Duodenal mucosa (tissue), 2 donors: Measurements from ENCODE around the gene USP17L28.
"Not testable (repeated sequence)": the region's sequence is repeated elsewhere in the genome, so short reads cannot be mapped to it uniquely, and the experiment has no call there.

ENCODE experiments used
- H3K27ac ChIP-seq: one replicate; pipeline ENCODE4 v1.7.0; 2013; ENCODE audit warnings: low read depth, low read length
- H3K27me3 ChIP-seq, 2 donors: one replicate each; pipeline ENCODE4 v1.7.0; 2013; ENCODE audit warnings: low read length in 2 of 2, control low read depth in 1 of 2; ENCODE audit not compliant: insufficient read depth in 2 of 2, control insufficient read depth in 1 of 2
- H3K36me3 ChIP-seq, 2 donors: one replicate each; pipeline ENCODE4 v1.7.0; 2013; ENCODE audit warnings: low read length in 2 of 2, control low read depth in 1 of 2; ENCODE audit not compliant: insufficient read depth in 2 of 2, control insufficient read depth in 1 of 2
- H3K4me1 ChIP-seq, 2 donors: one replicate each; pipeline ENCODE4 v1.7.0; 2013; ENCODE audit warnings: low read length in 2 of 2, control low read depth in 1 of 2; ENCODE audit not compliant: insufficient read depth in 2 of 2, control insufficient read depth in 1 of 2
- H3K4me3 ChIP-seq, 2 donors: one replicate each; pipeline ENCODE4 v1.7.0; 2013; ENCODE audit warnings: low read length in 2 of 2, low read depth in 1 of 2
- H3K9ac ChIP-seq, 2 donors: one replicate each; pipeline ENCODE4 v1.7.0; 2013; ENCODE audit warnings: low read length in 2 of 2, low read depth in 1 of 2
- H3K9me3 ChIP-seq, 2 donors: one replicate each; pipeline ENCODE4 v1.7.0; 2013; ENCODE audit warnings: low read length in 2 of 2, control low read depth in 1 of 2; ENCODE audit not compliant: control insufficient read depth in 1 of 2

The USP17L28 gene

GRCh38 chr4:9348593-9348992 lies at the start of gene USP17L28:
TSS of gene USP17L28 (plus strand) at chr4:9348893. CDS start at chr4:9348893, 0 bp downstream.
- H3K9me3 ChIP-seq, H3K36me3 ChIP-seq, H3K27me3 ChIP-seq, H3K27ac ChIP-seq, H3K4me3 ChIP-seq, H3K9ac ChIP-seq, H3K4me1 ChIP-seq: not testable (repeated sequence)

GRCh38 chr4:9324191-9324590 lies 24.5 kb upstream of the USP17L28 start:
- H3K36me3 ChIP-seq, H3K9ac ChIP-seq, H3K4me3 ChIP-seq, H3K9me3 ChIP-seq, H3K27ac ChIP-seq, H3K4me1 ChIP-seq, H3K27me3 ChIP-seq: not testable (repeated sequence)

GRCh38 chr4:9324865-9325264 lies 23.8 kb upstream of the USP17L28 start, which contains the start of gene USP17L24:
TSS of gene USP17L24 (plus strand) at chr4:9325165. CDS start at chr4:9325165, 0 bp downstream.
- H3K36me3 ChIP-seq, H3K9me3 ChIP-seq, H3K4me3 ChIP-seq, H3K4me1 ChIP-seq, H3K27ac ChIP-seq, H3K27me3 ChIP-seq, H3K9ac ChIP-seq: not testable (repeated sequence)

GRCh38 chr4:9329611-9330010 lies 19.1 kb upstream of the USP17L28 start, which contains the start of gene USP17L25:
TSS of gene USP17L25 (plus strand) at chr4:9329911. CDS start at chr4:9329911, 0 bp downstream.
- H3K36me3 ChIP-seq, H3K27ac ChIP-seq, H3K4me3 ChIP-seq, H3K27me3 ChIP-seq, H3K4me1 ChIP-seq, H3K9me3 ChIP-seq, H3K9ac ChIP-seq: not testable (repeated sequence)

GRCh38 chr4:9334358-9334757 lies 14.3 kb upstream of the USP17L28 start, which contains the start of gene USP17L26:
TSS of gene USP17L26 (plus strand) at chr4:9334658. CDS start at chr4:9334658, 0 bp downstream.
- H3K27me3 ChIP-seq, H3K27ac ChIP-seq, H3K9me3 ChIP-seq, H3K36me3 ChIP-seq, H3K4me3 ChIP-seq, H3K9ac ChIP-seq, H3K4me1 ChIP-seq: not testable (repeated sequence)

GRCh38 chr4:9339103-9339502 lies 9.6 kb upstream of the USP17L28 start, which contains the start of gene USP17L5:
TSS of gene USP17L5 (plus strand) at chr4:9339403. CDS start at chr4:9339403, 0 bp downstream.
- not testable (repeated sequence) for H3K36me3 ChIP-seq, H3K4me3 ChIP-seq, H3K27ac ChIP-seq, H3K4me1 ChIP-seq, H3K9me3 ChIP-seq, H3K27me3 ChIP-seq, H3K9ac ChIP-seq

GRCh38 chr4:9343848-9344247 lies 4.8 kb upstream of the USP17L28 start, which contains the start of gene USP17L27:
TSS of gene USP17L27 (plus strand) at chr4:9344148. CDS start at chr4:9344148, 0 bp downstream.
- H3K9me3 ChIP-seq, H3K9ac ChIP-seq, H3K4me1 ChIP-seq, H3K27me3 ChIP-seq, H3K4me3 ChIP-seq, H3K27ac ChIP-seq, H3K36me3 ChIP-seq: not testable (repeated sequence)

GRCh38 chr4:9350866-9351265 lies 2.2 kb downstream of the USP17L28 start:
- not testable (repeated sequence) for H3K36me3 ChIP-seq, H3K9ac ChIP-seq, H3K27ac ChIP-seq, H3K27me3 ChIP-seq, H3K4me3 ChIP-seq, H3K9me3 ChIP-seq, H3K4me1 ChIP-seq

GRCh38 chr4:9353338-9353737 lies 4.6 kb downstream of the USP17L28 start, which contains the start of gene USP17L29:
TSS of gene USP17L29 (plus strand) at chr4:9353638. CDS start at chr4:9353638, 0 bp downstream.
- H3K27ac ChIP-seq, H3K27me3 ChIP-seq, H3K9ac ChIP-seq, H3K4me3 ChIP-seq, H3K4me1 ChIP-seq, H3K36me3 ChIP-seq, H3K9me3 ChIP-seq: not testable (repeated sequence)

- not testable (repeated sequence) for H3K4me1 ChIP-seq, H3K27ac ChIP-seq, H3K4me3 ChIP-seq, H3K36me3 ChIP-seq, H3K27me3 ChIP-seq, H3K9me3 ChIP-seq, H3K9ac ChIP-seq
Observed at GRCh38 chr4:9362829-9363228, 14.1 kb downstream of the USP17L28 start, which contains the start of gene USP17L30. TSS of gene USP17L30 (plus strand) at chr4:9363129. CDS start at chr4:9363129, 0 bp downstream.

GRCh38 chr4:9379881-9380280 lies 31.2 kb downstream of the USP17L28 start:
- not testable (repeated sequence) for H3K9ac ChIP-seq, H3K4me3 ChIP-seq, H3K9me3 ChIP-seq, H3K4me1 ChIP-seq, H3K27me3 ChIP-seq, H3K36me3 ChIP-seq, H3K27ac ChIP-seq
